SK-N-SH treated with all-trans-retinoic acid at 6 μM for 48 hours (cell line): ENCODE measurements around the gene OR2K2.

Source experiments
- OSR1 ChIP-seq: fragments of 250-450 bp; sonication (Bioruptor Pico); IDR thresholded peaks from 2 replicates; pipeline ENCODE4 v1.8.0; 2022; ENCODE audit warnings: moderate library complexity, mild to moderate bottlenecking, inconsistent platforms
- ZFP30 ChIP-seq: fragments of 450-650 bp; formaldehyde crosslinking; IDR thresholded peaks from 2 replicates; pipeline ENCODE4 v1.5.0; 2022; ENCODE audit warnings: mild to moderate bottlenecking, moderate library complexity
- ZNF565 ChIP-seq: fragments of 450-650 bp; formaldehyde crosslinking; conservative IDR thresholded peaks from 2 replicates; pipeline ENCODE4 v1.5.0; 2020; ENCODE audit warnings: low read depth, mild to moderate bottlenecking, moderate library complexity
- ZNF8 ChIP-seq: fragments of 450-650 bp; formaldehyde crosslinking; IDR thresholded peaks from 2 replicates; pipeline ENCODE4 v1.5.0; 2020; ENCODE audit warnings: mild to moderate bottlenecking, moderate library complexity
- TF ChIP-seq, protein P1 (sequence below): fragments of 250-450 bp; sonication (Bioruptor Pico); IDR thresholded peaks from 2 replicates; pipeline ENCODE4 v1.5.1; 2021; ENCODE audit warnings: mild to moderate bottlenecking, moderate library complexity

DNA sequence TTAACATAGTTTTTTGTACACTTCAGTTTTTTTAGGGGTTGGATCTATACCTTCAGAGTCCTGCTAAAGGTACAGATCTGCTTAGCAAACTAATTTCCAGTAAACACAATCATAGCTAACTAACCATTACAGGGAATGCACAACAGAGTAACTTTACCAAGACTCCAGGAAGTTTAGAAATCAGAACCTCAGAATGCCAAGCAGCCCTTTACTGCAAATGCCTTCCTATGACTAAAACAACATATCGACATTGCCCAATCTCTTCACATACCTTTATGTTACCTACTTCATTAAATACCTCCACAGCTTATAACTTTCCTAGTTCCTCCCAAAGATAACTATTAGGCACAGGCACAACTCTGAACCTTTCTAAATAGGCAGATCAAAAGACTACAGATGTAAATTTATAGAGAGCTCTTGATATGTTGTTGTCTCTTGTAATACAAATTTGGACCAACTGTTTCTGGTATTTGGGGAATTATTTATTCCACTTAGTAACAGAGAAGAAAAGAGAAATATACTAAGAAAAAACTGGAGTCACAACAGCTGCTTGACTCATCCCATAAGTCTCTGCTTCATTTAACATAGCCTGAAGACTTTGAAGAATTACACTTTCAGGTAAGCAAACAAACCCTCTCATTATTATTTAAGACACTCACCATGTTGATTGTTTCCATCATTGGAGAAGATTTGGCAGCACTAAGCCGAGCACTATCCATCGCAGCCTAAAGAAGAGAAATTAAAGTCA, 46.0 kb upstream of the OR2K2 start:
- TF ChIP-seq ZNF565 (CRISPR knock-in tag) (no peak), ZFP30 (CRISPR knock-in tag) (no peak), ZNF8 (CRISPR knock-in tag) (no peak), OSR1 (no peak)
- TF ChIP-seq, protein P1, sequence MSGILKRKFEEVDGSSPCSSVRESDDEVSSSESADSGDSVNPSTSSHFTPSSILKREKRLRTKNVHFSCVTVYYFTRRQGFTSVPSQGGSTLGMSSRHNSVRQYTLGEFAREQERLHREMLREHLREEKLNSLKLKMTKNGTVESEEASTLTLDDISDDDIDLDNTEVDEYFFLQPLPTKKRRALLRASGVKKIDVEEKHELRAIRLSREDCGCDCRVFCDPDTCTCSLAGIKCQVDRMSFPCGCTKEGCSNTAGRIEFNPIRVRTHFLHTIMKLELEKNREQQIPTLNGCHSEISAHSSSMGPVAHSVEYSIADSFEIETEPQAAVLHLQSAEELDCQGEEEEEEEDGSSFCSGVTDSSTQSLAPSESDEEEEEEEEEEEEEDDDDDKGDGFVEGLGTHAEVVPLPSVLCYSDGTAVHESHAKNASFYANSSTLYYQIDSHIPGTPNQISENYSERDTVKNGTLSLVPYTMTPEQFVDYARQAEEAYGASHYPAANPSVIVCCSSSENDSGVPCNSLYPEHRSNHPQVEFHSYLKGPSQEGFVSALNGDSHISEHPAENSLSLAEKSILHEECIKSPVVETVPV: no peak
